Activated gamma-delta T cell (primary cell): ENCODE results near the gene SLC18A2.
"Not testable (repeated sequence)": the region's sequence is repeated elsewhere in the genome, so short reads cannot be mapped to it uniquely, and the experiment has no call there.

ENCODE experiments used
- DNase-seq: peaks from one replicate; lab custom pipeline; 2025; lab: John Stamatoyannopoulos, UW

SLC18A2 gene

DNA sequence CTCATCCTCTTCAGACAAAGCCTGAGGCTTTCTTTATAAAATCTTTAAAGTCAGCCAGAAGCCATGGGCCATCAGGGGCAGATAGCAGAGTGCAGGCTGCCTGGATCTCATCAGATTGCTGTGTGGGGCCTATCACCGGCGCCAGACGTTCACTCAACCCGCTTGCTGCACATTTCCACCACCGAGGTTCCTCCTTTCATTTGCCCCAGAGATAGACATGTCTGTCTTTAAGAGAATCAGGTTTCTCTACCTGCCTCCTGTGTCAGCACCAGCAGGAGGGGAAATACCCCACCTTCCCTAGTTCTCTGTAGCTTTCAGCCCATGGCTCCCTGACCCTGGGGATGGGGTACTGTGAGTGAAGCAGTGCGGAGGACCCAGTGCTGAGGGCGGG lies 22.0 kb downstream of the SLC18A2 start:
- no peak for DNase-seq

- no peak for DNase-seq
Measured at GRCh38 chr10:117264782-117265181, 23.9 kb downstream of the SLC18A2 start.

- DNase-seq = no peak
Measured at GRCh38 chr10:117266400-117266799, 25.5 kb downstream of the SLC18A2 start.

- no peak for DNase-seq
Measured at GRCh38 chr10:117266812-117267211, 25.9 kb downstream of the SLC18A2 start.

GRCh38 chr10:117268258-117268657 lies 27.3 kb downstream of the SLC18A2 start:
- DNase-seq = no peak

GRCh38 chr10:117268907-117269306 lies 28.0 kb downstream of the SLC18A2 start:
- no peak for DNase-seq

GRCh38 chr10:117271427-117271826 lies 30.5 kb downstream of the SLC18A2 start:
- no peak for DNase-seq

GRCh38 chr10:117272195-117273076 lies 31.5 kb downstream of the SLC18A2 start:
- DNase-seq = no peak

DNA sequence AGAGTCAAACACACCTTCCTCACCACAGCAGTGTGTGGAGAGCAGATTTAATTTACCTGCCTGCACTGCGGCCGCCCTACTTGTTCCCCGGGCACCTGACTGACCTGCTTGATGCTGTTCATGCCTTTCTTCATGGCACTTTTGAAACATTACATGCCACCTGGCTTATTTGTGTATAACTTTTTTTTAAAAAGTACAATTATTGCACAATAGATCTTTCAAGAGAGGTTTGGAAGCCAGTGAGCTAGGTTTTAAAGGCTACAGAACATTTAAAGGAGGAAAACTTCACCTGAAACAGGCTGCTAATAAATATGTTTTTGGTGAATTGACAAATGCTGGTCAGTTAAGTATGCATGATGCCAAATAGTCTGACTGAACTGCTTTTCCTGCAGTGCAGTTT lies 33.1 kb downstream of the SLC18A2 start:
- DNase-seq = no peak

DNA sequence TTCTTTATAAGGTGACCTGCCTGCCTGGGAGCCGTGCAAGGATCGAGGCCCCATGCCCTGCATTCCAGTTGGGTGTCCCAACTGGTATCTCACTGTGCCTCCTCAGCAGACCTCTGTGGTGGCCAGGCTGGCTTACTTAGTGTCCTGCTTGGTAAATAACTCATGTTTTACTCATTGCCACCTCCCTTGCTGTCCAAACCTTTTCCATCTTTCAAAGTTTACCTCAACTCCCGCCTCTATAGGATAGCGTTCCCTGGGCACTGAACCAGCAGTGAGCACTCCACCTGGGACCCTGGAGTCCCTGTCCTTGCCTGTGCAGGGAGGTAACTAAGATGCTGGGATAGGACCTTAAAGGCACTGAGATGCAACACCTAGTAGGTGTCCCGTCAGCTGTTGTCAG lies 33.6 kb downstream of the SLC18A2 start:
- DNase-seq = no peak

- DNase-seq = no peak
Measured at GRCh38 chr10:117275121-117275520, 34.2 kb downstream of the SLC18A2 start.

GRCh38 chr10:117277675-117278074 lies 36.8 kb downstream of the SLC18A2 start:
- no peak for DNase-seq

GRCh38 chr10:117284716-117285494 lies 44.0 kb downstream of the SLC18A2 start:
- DNase-seq = no peak

GRCh38 chr10:117290872-117291271 lies 50.0 kb downstream of the SLC18A2 start:
- DNase-seq = not testable (repeated sequence)

DNA sequence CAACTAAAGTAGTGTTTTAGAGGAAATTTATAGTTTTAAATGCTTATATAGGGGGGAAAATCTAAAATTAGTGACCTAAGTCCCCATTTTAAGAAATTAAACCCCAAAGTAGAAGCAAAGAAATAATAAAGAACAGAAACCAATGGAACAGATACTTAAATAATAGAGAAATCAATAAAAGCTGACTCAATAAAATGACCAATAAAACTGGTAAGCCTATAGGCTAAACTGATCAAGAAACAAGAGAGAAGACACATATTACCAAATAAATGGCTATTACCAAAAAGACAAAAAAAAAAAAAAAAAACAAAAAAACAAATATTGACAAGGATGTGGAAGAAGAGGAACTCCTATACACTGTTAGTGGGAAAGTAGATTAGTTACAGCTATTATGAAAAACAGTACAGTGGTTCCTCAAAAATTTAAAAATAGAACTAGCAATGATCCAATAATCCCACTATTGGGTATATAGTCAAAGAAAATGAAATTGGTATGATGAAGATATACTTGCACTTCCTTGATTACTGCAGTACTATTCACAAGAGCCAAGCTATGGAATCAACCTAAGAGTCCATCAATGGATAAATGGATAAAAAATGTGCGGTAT lies 53.2 kb downstream of the SLC18A2 start:
- DNase-seq = no peak

GRCh38 chr10:117294735-117295134 lies 53.8 kb downstream of the SLC18A2 start:
- no peak for DNase-seq

DNA sequence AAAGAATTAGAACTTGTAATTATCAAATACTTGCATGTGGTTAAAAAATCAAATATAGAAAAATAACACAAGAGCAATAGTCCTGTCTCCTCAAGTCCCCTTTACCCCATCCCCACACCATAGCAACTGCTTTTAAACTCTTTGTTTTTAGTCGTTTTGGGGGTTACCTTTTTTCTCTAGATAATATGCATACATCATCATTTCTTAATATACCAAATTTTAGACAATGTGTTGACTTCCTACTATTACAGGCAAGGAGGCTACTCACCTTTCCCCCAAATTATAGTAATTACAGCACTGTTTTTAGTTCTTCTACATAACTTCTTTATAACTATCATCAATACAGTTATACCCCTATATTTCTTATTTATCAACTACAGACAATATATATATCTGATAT lies 57.3 kb downstream of the SLC18A2 start:
- no peak for DNase-seq

DNA sequence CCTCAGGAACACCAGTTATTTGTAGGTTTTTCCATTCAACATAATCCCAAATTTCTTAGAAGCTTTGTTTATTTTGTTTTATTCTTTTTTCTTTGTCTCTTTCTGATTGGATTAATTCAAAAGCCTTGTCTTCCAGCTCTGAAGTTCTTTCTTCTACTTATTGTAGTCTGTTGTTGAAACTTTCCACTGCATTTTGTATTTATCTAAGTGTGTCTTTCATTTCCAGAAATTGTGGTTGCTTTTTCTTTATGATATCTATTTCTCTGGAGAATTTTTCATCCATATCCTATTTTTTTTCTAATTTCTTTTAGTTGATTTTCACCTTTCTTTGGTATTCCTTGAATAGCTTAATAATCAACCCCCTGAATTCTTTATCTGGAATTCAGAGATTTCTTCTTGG lies 58.5 kb downstream of the SLC18A2 start:
- DNase-seq = no peak

- DNase-seq = no peak
Measured at GRCh38 chr10:117300671-117301070, 59.8 kb downstream of the SLC18A2 start.

GRCh38 chr10:117303451-117303850 lies 62.5 kb downstream of the SLC18A2 start:
- DNase-seq = not testable (repeated sequence)

- no peak for DNase-seq
Measured at GRCh38 chr10:117306674-117307073, 65.8 kb downstream of the SLC18A2 start.

GRCh38 chr10:117311261-117311660 lies 70.3 kb downstream of the SLC18A2 start:
- no peak for DNase-seq

DNA sequence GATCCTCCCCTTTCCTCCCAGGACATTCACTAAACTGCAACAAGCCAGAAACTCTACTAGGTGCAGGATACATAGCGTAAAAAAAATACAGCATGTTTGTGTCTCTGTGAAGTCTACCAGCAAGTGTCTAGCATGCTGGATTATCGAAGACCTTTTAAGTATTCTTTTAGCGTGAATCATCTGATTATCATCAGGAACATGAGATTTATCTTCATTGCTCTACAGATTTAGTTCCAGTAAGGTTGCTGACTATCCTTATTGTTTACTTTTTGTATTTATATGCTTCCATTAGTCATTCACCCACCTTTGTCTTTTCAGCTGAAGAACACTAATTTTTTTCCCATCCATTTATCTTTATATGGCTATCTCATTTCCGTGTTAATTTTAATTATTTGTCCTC lies 71.5 kb downstream of the SLC18A2 start:
- DNase-seq = no peak
